ENCODE results near the gene MED13L.

Gene MED13L

DNA sequence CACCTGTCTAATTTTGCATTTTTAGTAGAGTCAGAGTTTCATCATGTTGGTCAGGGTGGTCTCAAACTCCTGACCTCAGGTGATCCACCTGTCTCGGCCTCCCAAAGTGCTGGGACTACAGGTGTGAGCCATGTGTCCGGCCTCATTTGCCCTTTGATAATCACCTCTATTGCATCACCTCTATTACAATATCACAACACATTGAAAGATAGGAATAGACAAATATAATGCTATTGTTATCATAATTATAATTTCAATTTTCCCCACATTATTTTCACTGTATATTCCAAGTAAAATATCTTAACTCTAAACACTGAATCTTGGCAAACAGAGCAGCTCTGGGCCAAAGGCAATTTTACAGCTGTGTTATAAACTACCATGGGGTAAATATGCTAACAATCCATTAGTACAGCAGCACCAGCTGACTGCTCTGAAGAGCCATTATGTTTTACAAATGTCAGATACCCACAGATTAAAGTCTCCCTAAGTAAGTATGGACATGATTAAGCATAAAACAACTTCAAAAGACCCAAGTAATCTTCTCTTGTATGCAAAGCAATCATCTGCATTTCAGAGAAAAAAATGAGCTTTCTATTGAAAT, 173.2 kb downstream of the MED13L start:
- DNase-seq (ENCODE audit: low read depth) = no peak
- TF ChIP-seq, protein P1, sequence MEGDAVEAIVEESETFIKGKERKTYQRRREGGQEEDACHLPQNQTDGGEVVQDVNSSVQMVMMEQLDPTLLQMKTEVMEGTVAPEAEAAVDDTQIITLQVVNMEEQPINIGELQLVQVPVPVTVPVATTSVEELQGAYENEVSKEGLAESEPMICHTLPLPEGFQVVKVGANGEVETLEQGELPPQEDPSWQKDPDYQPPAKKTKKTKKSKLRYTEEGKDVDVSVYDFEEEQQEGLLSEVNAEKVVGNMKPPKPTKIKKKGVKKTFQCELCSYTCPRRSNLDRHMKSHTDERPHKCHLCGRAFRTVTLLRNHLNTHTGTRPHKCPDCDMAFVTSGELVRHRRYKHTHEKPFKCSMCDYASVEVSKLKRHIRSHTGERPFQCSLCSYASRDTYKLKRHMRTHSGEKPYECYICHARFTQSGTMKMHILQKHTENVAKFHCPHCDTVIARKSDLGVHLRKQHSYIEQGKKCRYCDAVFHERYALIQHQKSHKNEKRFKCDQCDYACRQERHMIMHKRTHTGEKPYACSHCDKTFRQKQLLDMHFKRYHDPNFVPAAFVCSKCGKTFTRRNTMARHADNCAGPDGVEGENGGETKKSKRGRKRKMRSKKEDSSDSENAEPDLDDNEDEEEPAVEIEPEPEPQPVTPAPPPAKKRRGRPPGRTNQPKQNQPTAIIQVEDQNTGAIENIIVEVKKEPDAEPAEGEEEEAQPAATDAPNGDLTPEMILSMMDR (conservative IDR thresholded peaks at IDR 0.05; ENCODE audit: low read depth, low read length) = no peak
- H3K4me3 ChIP-seq (ENCODE audit: low read depth, low read length) = no peak overlapping the region

DNA sequence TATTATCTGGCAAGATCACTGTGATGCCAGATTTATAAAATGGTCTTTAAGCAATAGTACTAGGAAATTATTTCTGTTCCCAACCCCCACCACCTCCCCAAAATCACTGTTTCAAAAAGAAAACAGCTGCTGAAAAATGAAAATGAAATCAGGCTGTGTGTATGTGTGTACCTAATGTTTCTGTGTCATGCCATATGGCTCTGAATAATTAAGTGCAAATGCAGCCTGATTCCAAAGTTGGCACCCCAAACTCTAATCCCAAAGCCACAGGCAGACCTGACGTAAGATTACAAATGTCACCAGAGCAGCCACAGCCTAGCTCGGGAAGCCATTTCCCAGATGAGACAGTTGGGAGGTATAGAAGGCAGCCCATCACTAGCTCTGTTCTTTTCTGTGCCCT, 175.5 kb downstream of the MED13L start:
- TF ChIP-seq, protein P1 (conservative IDR thresholded peaks at IDR 0.05; ENCODE audit: low read depth, low read length) = no peak
- H3K4me3 ChIP-seq (ENCODE audit: low read depth, low read length) = no peak overlapping the region
- no peak for DNase-seq (ENCODE audit: low read depth)

DNA sequence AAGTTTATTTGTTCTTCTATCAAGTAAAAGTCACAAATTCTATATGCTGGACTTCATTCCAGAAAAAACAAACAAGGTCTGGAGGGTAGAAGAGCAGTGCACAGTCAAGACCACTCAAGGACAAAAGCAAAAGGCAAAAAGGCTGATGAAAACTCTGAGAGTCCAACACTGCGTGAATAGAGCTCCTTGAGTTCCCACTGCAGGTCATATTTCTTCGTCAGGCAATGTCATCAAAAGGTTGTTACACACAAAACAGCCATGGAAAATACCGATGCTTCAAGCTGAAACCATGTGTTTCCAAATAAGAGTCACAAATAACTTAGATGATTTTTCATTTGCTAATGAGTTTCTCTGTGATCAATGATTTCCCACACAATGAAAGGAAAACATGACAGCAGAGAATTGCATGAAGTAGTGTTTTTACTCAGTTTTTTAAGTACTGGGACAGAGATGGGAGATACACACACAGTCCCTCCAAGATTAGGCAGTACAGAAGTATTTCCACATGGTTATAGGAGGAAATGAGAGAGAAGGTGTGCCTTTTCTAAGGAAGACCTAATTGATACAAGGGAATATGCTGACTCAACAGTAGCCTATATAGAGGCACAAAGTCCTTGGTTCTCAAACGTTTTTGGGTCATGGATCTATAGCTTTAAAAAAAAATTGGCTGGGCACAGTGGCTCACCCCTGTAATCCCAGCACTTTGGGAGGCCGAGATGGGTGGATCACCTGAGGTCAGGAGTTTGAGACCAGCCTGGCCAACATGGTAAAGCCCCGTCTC, 177.7 kb downstream of the MED13L start:
- DNase-seq (ENCODE audit: low read depth) = peak; percentile 48
- no peak overlapping the region for H3K4me3 ChIP-seq (ENCODE audit: low read depth, low read length)
- TF ChIP-seq, protein P1 (conservative IDR thresholded peaks at IDR 0.05; ENCODE audit: low read depth, low read length) = no peak

DNA sequence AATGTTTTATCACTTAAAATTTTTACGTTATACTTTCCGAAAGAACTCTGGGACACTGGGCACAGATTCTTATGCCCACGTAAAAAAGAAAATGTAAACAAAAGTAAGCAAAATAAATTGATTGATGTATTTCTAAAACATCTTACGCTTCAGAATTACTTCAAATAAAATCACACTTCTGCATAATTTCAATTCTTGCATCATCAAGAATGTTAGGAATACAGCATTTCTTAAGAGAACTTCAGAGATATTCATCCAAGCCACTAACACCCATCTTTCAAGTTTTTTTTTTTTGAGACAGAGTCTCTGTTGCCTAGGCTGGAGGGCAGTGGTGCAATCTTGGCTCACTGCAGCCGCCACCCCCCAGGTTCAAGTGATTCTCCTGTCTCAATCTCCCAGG, 180.6 kb downstream of the MED13L start:
- TF ChIP-seq, protein P1 (conservative IDR thresholded peaks at IDR 0.05; ENCODE audit: low read depth, low read length) = no peak
- DNase-seq (ENCODE audit: low read depth) = no peak
- no peak overlapping the region for H3K4me3 ChIP-seq (ENCODE audit: low read depth, low read length)

DNA sequence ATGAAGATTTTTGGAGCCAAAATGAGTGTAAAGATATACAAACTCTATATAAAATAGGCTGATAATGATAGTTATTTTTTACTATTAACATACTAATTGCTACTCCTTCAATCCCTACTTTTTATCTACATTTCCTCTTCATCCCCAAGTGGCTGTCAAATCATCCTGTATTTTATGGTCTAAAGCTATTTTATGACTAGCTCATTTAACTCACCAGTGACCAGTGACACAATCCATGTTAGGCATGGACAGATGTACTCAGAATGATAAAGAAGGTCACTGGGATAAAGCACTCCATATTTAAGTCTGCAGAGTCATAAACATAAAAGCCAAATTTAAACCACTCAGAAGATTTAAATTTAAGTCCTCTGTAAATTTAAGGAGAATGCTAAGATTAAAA, 183.0 kb downstream of the MED13L start:
- no peak overlapping the region for H3K4me3 ChIP-seq (ENCODE audit: low read depth, low read length)
- TF ChIP-seq, protein P1 (conservative IDR thresholded peaks at IDR 0.05; ENCODE audit: low read depth, low read length) = no peak
- DNase-seq (ENCODE audit: low read depth) = no peak

DNA sequence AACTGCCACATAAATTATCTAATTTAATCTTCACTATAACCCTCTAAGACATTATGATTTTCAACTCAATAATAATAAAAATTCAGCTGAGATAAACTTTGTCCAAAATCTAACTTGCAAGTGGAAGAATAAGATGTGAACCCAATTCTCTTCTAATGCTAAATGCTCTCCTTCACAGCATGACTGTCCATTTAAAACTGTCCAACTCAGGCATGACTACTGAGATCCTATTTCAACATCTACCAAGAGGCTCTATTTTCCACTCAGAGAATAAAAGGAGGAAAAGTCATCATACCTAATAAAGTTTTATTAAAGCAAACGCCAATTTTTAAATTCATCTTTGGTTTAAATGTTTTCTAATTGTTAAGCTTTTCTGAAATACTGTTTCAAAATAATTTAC, 183.6 kb downstream of the MED13L start:
- peak; percentile 40 for DNase-seq (ENCODE audit: low read depth)
- TF ChIP-seq, protein P1 (conservative IDR thresholded peaks at IDR 0.05; ENCODE audit: low read depth, low read length) = no peak

DNA sequence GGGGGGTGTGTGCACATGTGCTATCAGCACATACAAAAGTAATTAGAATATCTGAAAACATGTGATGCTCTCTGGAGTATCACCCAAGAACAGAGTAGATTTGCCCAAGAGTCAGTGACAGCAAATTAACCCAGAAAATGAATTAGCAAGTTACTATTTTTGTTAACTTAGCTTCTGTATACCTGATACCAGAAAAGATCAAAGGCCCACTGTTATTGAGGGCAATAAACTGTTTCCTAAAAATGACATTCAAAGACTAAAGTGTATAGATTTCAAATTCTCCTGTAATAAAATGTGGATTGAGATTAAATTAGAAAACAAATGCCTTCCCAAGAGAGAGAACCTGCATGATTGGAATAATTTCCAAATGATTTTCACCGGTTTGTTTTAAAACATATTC, 184.7 kb downstream of the MED13L start:
- TF ChIP-seq, protein P1 (conservative IDR thresholded peaks at IDR 0.05; ENCODE audit: low read depth, low read length) = no peak
- no peak for DNase-seq (ENCODE audit: low read depth)
- no peak overlapping the region for H3K4me3 ChIP-seq (ENCODE audit: low read depth, low read length)

More for the DNA sequence above, 183.6 kb downstream of the MED13L start:
- H3K4me3 ChIP-seq (ENCODE audit: low read depth, low read length) = no peak overlapping the region

Measured in choroid plexus epithelial cell (primary cell).